Measurements from ENCODE around the gene OLFML2B.
"Not testable (repeated sequence)": the region's sequence is repeated elsewhere in the genome, so short reads cannot be mapped to it uniquely, and the experiment has no call there.

OLFML2B gene

DNA sequence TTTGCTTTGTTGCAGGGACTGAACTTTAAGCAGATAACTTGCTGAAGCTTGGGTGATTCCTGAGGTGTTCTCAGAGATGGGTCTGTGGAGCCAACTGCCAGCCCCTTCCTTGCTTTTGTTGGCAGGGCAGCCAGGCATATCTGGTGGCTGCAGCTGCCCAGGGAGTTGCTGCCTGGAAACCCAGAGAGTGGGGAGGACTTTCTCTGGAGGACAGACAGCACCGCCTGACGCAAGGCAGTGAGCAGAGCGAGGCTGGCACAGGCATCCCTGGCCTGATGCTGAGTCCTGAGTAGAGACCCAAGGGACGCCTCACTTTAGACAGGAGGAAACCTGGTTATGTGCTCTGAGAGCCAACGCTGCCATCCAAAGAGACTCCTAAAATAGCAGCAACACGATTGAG is 9.8 kb upstream of the OLFML2B start:
- DNase-seq: peak; percentile 55

- no peak for DNase-seq
Observed at GRCh38 chr1:162030759-162031280, 7.2 kb upstream of the OLFML2B start.

DNA sequence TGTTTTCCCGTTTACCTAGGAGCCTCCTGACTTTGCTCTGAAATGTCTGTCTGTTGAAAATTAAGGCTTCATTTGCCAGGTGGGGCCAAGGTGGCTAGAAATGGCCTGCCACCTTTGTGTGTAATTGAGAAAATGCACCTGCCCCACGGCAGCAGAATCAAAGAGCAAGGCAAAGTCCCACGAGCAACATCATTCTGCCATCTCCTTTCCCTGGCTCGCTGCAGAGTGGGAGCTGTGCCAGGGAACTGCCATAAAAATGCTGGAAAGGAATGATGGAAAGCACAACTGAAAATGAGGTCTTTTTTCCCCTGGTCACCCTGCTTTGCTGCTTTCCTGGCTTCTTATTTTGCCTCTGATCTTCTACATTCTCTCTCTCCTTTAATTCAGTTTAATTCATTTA is 5.5 kb upstream of the OLFML2B start:
- no peak for DNase-seq

GRCh38 chr1:162028726-162029125 is 5.1 kb upstream of the OLFML2B start:
- no peak for DNase-seq

GRCh38 chr1:162026881-162027280 is 3.2 kb upstream of the OLFML2B start:
- no peak for DNase-seq

GRCh38 chr1:162025541-162025940 is 1.9 kb upstream of the OLFML2B start:
- DNase-seq: no peak

GRCh38 chr1:162023181-162023546 is 505 bp downstream of the OLFML2B start:
- DNase-seq: no peak

DNA sequence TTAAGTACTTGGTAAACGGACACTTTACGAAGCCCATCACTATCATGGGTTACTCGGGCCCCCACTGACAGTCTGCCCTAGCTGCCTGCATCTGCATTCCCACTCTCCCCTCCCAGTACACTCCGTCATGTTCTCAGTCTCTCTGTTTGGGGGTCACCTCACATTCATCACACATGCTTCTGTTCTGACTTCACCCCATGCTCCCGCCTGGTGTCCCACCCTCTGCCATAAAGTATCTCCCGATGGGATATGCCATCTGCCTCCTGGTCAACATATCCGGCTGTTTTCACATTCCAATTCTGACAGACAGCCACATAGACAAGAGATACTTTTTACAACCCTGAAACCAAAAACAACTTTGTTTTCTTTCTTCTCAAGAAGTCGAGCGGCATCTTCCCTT is 1.0 kb downstream of the OLFML2B start:
- DNase-seq: no peak

DNA sequence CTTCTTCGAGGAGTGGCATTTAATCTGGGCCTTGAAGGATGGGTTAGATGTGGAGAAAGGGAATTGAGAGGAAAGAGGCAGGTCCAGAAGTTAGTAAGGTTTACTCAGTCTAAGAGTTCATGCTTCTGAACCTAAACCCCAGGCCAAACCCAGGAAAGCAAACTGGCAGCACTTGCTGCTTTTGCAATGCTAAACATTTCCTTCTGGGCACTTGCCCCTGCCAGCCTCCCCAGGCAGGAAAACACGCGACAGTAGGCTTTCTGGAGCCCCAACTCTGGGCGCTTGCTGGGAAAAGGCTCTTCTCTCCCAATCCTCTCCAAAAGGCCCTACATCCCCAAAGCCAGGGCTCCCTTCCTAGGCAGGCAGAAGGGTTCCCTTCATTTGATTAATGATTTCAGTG is 2.5 kb downstream of the OLFML2B start:
- no peak for DNase-seq

- DNase-seq: no peak
Observed at GRCh38 chr1:162020150-162020549, 3.5 kb downstream of the OLFML2B start.

- DNase-seq: no peak
Observed at GRCh38 chr1:162019446-162019845, 4.2 kb downstream of the OLFML2B start.

GRCh38 chr1:162019006-162019405 is 4.7 kb downstream of the OLFML2B start:
- peak; percentile 88 for DNase-seq

- peak; percentile 63 for DNase-seq
Observed at GRCh38 chr1:162018418-162018817, 5.3 kb downstream of the OLFML2B start.

DNA sequence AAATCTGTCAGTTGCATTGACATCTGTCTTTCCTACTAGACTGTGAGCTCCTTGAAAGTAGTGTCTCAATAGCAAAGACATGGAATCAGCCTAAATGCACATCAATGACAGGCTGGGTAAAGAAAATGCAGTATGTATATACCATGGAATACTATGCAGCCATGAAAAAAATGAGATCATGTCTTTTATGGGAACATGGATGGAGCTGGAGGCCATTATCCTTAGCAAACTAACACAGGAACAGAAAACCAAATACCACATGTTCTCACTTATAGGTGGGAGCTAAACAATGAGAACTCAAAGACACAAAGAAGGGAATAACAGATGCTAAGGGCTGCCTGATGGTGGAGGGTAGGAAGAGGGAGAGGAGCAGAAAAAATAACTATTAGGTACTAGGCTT is 5.9 kb downstream of the OLFML2B start:
- DNase-seq: not testable (repeated sequence)

DNA sequence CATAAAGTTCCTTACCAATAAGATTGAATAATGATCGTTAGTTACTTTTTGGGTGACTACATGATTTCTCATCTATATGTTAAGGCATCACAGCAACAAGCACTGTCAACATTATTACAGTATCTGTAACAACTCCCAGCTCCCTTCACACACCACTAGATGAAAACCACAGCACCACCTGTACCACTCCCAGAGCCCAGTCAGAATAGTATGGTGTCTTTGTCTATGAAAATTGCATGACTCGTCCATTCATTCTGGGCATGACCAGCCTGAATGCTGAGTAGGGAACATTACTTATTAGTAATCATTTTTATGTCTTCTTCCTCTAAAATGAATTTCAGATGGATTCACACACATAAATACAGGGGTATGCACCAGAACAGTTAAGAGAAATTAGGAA is 7.0 kb downstream of the OLFML2B start:
- no peak for DNase-seq

GRCh38 chr1:162015196-162015595 is 8.5 kb downstream of the OLFML2B start:
- no peak for DNase-seq

- no peak for DNase-seq
Observed at GRCh38 chr1:162014202-162014601, 9.5 kb downstream of the OLFML2B start.

DNA sequence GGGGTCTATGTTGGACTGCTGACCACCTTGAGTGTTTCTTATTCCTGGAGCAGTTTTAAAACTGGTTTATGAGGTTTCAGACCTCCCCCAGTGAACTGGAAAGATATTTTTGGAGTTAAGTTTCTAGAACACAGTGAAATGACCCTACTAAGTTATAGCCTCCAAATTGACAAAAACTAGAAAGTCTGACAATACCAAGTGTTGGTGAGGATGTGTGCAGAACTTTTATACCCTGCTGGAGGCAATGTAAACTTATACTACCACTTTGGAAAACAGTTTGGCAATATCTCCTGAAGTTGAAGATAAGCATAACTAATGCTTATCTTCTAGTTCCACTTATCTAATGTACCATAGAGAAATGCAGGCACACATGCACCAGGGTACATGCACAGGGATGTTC is 10.4 kb downstream of the OLFML2B start:
- no peak for DNase-seq

DNA sequence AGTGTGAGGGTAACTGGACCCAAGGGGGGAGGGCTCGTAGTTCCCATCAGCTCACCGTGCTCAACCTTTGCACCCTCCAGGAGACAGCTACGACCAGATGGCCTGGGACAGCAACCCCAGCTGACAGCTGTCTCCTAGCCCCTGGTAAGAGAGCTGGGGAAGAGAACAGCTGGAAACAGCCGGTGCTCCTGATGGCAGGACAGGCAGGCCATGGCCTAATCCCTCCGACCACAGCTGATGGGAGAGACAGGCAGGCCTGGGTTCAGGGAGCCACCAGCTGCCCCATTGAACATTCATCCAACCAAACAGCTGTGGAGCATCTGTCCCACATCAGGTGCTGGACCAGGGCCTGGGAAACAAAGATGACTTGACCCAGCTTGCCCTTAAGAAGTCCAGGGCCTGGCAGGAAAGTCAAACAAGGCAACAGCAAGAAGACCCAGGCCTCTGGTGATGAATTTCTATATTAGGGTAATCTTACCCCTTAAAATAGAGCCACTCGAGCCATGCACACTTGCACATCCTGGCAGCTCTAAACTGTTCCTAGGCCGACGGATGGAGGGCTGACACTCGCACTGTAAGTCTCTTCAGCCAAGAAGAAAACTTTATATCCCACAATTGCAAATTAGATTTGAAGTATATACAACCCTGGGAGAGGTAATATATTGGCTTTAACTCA is 12.2 kb downstream of the OLFML2B start:
- DNase-seq: no peak

DNA sequence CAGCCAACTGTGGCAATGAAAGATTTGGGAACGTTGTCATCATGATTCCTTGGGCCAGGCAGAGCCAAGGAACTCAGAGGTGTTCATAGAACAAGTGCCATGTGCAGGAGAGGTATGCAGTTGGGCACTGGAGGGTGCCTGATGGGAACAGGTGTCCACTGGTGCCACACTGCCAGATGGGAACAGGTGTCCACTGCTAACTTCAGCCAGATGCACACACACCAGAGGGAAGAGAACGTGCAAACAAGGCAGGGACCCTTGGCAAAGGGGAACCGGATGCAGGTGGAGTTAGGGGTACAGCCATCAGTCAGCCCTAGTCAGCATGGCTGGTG is 13.5 kb downstream of the OLFML2B start:
- no peak for DNase-seq

DNA sequence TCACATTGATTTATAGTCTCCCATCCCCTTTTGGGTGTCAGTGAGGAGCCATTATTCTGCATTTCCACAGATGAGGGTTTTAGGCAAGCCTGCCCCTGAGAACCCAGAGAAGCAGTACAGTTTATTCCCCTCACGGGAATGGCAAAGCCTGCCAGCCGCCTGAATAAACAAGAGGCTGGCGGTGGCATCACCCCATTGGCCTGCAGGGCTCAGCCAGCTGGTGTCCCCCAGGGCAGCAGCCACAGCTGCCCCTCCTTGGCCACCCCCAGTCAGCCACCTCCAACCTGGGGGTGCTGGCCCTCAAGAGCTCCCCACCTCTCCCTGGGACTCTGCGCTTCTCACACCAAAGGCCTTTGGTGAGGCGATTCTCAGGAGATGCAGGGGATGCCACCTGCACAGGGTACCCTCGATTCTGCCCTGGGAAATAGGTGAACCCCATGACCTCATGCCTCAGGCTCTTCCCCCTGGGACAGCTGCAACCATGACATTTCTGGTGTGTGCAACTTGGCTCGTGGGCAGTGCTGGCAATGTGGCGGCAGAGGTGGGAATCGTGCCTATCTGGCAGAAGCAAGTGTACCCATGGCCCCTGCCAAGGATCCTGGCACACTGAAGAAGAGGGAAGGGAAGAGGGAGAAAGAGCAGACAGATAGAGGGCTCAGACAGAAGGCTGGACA is 14.0 kb downstream of the OLFML2B start:
- DNase-seq: no peak

DNA sequence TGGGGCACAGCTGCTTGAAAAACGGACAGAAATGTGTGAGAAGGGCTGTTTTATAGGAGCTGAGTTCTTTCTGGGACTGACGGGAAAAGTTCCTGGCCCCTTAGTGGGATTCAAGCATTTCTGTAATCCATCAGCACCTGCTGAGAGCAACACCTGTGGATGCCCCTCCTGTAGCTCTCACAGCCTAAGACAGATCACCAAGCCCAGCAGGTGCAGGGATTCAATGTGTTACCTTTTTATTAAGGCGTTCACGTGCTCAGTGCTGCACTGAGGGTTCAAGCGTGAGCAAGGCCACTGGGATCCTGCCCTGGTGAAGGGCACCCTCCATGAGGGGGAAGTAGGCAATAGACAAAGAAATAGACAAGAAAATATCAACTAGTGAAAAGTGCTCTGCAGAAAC is 14.9 kb downstream of the OLFML2B start:
- DNase-seq: no peak

DNA sequence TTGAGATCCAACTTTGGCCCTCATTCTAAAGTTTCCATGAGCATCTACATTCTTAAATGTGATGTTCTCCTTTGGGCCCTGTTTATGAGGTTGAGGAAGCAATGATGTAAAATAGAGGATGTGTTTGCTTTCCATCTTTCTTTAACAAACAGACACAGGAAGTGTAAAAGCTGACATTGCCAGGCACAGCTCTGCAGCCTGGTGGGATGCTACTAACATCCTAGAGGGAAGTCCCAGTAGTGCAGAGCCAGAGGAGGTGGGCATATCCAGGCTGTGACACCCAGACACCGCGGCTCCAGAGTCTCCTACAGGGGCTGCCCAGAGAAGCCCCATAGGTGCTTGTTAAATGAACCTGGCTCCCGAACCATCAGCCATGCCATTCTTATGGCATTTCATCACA is 16.2 kb downstream of the OLFML2B start:
- DNase-seq: no peak

- no peak for DNase-seq
Observed at GRCh38 chr1:162006081-162006480, 17.6 kb downstream of the OLFML2B start.

- peak; percentile 86 for DNase-seq
Observed at GRCh38 chr1:162004441-162004950, 19.2 kb downstream of the OLFML2B start.

Measured in hematopoietic multipotent progenitor cell treated with erythropoietin and hydrocortisone succinate and interleukin-3 and kit ligand, for 8 days (in vitro differentiated cells).